H9 (cell line): ENCODE measurements around the gene VEGFC. TPM values are rescaled to one million over a fixed set of nuclear protein-coding genes. Genes with fewer than 3 reads are reported as not detected.

Experiments used
- DNase-seq: peaks from one replicate; pipeline ENCODE4 v3.0.0-alpha.2; 2017
- H2AFZ ChIP-seq: one replicate; pipeline ENCODE4 v1.6.1; 2013; ENCODE audit warnings: mild to moderate bottlenecking, low read length, control low read depth, moderate library complexity
- H2AK5ac ChIP-seq: 2 replicates; pipeline ENCODE4 v1.6.1; 2013; ENCODE audit warnings: low read length, control low read depth, mixed read lengths; ENCODE audit not compliant: insufficient read length
- H2BK120ac ChIP-seq: one replicate; pipeline ENCODE4 v1.6.1; 2013; ENCODE audit warnings: low read depth, mild to moderate bottlenecking, low read length, control low read depth, inconsistent platforms; ENCODE audit not compliant: poor library complexity, severe bottlenecking
- H2BK12ac ChIP-seq: 2 replicates; pipeline ENCODE4 v1.6.1; 2013; ENCODE audit warnings: low read length, control low read depth, mixed read lengths, low read depth; ENCODE audit not compliant: insufficient read length
- H2BK15ac ChIP-seq: 2 replicates; pipeline ENCODE4 v1.6.1; 2013; ENCODE audit warnings: low read depth, low read length, control low read depth
- H2BK20ac ChIP-seq: one replicate; pipeline ENCODE4 v1.6.1; 2013; ENCODE audit warnings: low read depth, mild to moderate bottlenecking, low read length, control low read depth, inconsistent platforms; ENCODE audit not compliant: poor library complexity, severe bottlenecking
- H2BK5ac ChIP-seq: 2 replicates; pipeline ENCODE4 v1.6.1; 2013; ENCODE audit warnings: low read length, control low read depth, mixed read lengths; ENCODE audit not compliant: insufficient read length
- H3K14ac ChIP-seq: 2 replicates; pipeline ENCODE4 v1.6.1; 2013; ENCODE audit warnings: low read length, control low read depth; ENCODE audit not compliant: insufficient read depth
- H3K18ac ChIP-seq: 2 replicates; pipeline ENCODE4 v1.6.1; 2013; ENCODE audit warnings: low read depth, mild to moderate bottlenecking, mixed read lengths, low read length, control low read depth; ENCODE audit not compliant: insufficient read length
- H3K23ac ChIP-seq: 2 replicates; pipeline ENCODE4 v1.6.1; 2013; ENCODE audit warnings: low read length, control low read depth, mixed read lengths, low read depth; ENCODE audit not compliant: insufficient read length
- H3K23me2 ChIP-seq: 2 replicates; pipeline ENCODE4 v1.6.1; 2013; ENCODE audit warnings: low read depth, mild to moderate bottlenecking, mixed read lengths, low read length, control low read depth; ENCODE audit not compliant: insufficient read length, poor library complexity, severe bottlenecking
- H3K27ac ChIP-seq: 2 replicates; pipeline ENCODE4 v1.5.1; 2013; ENCODE audit warnings: low read length, control low read depth, mixed read lengths, low read depth; ENCODE audit not compliant: insufficient read length
- H3K27me3 ChIP-seq: 2 replicates; pipeline ENCODE4 v1.6.1; 2013; ENCODE audit warnings: low read length, control low read depth, inconsistent platforms; ENCODE audit not compliant: insufficient read depth
- H3K4ac ChIP-seq: 2 replicates; pipeline ENCODE4 v1.6.1; 2013; ENCODE audit warnings: low read depth, mild to moderate bottlenecking, control low read depth, inconsistent platforms, low read length, moderate library complexity
- H3K4me1 ChIP-seq: 2 replicates; pipeline ENCODE4 v1.6.1; 2013; ENCODE audit warnings: low read length, control low read depth, inconsistent platforms; ENCODE audit not compliant: insufficient read depth
- H3K4me2 ChIP-seq: 2 replicates; pipeline ENCODE4 v1.6.1; 2013; ENCODE audit warnings: low read length, control low read depth, mixed read lengths; ENCODE audit not compliant: insufficient read length, insufficient read depth
- H3K56ac ChIP-seq: 2 replicates; pipeline ENCODE4 v1.6.1; 2013; ENCODE audit warnings: low read depth, mild to moderate bottlenecking, mixed read lengths, low read length, control low read depth; ENCODE audit not compliant: insufficient read length
- H3K79me1 ChIP-seq: 2 replicates; pipeline ENCODE4 v1.6.1; 2013; ENCODE audit warnings: low read depth, mild to moderate bottlenecking, moderate library complexity, low read length, control low read depth, inconsistent platforms; ENCODE audit not compliant: insufficient read depth, poor library complexity, severe bottlenecking
- H3K79me2 ChIP-seq: 2 replicates; pipeline ENCODE4 v1.6.1; 2013; ENCODE audit warnings: low read length, control low read depth, inconsistent platforms; ENCODE audit not compliant: insufficient read depth
- H3K9ac ChIP-seq: 2 replicates; pipeline ENCODE4 v1.6.1; 2013; ENCODE audit warnings: low read length, control low read depth, mixed read lengths; ENCODE audit not compliant: insufficient read length; ENCODE audit errors: extremely low read depth
- H3K9me3 ChIP-seq: one replicate; pipeline ENCODE4 v1.6.1; 2013; ENCODE audit warnings: low read depth, low read length, inconsistent platforms; ENCODE audit not compliant: control insufficient read depth
- H3T11ph ChIP-seq: one replicate; pipeline ENCODE4 v1.6.1; 2013; ENCODE audit warnings: mild to moderate bottlenecking, low read length, control low read depth, inconsistent platforms
- H4K20me1 ChIP-seq: one replicate; pipeline ENCODE4 v1.6.1; 2013; ENCODE audit not compliant: control insufficient read depth, insufficient read length, insufficient read depth
- H4K5ac ChIP-seq: 2 replicates; pipeline ENCODE4 v1.6.1; 2013; ENCODE audit warnings: low read depth, mild to moderate bottlenecking, mixed read lengths, low read length, control low read depth; ENCODE audit not compliant: insufficient read length
- H4K8ac ChIP-seq: replicated peaks from 2 replicates; pipeline ENCODE4 v1.6.1; 2013; ENCODE audit warnings: low read length, control low read depth, mixed read lengths, low read depth; ENCODE audit not compliant: insufficient read length
- H4K91ac ChIP-seq: 2 replicates; pipeline ENCODE4 v1.6.1; 2013; ENCODE audit warnings: low read depth, mild to moderate bottlenecking, moderate library complexity, mixed read lengths, low read length, control low read depth; ENCODE audit not compliant: insufficient read length
- H3K27ac Mint-ChIP-seq, 3 experiments: 2 replicates in 2 of 3; 3 replicates in 1 of 3; pipeline ENCODE4 v1.8.0; 2020 to 2021; ENCODE audit warnings: mixed read lengths in 3 of 3, mild to moderate bottlenecking in 1 of 3, moderate library complexity in 1 of 3
- H3K27me3 Mint-ChIP-seq: 2 replicates; pipeline ENCODE4 v1.8.0; 2021; ENCODE audit warnings: low read depth, mild to moderate bottlenecking, moderate library complexity, mixed read lengths
- H3K36me3 Mint-ChIP-seq, 3 experiments: 2 replicates in 2 of 3; 3 replicates in 1 of 3; pipeline ENCODE4 v1.8.0; 2020 to 2021; ENCODE audit warnings: low read depth in 3 of 3, mixed read lengths in 3 of 3; ENCODE audit not compliant: insufficient read depth in 1 of 3
- H3K4me1 Mint-ChIP-seq, 2 experiments: 2 replicates each; pipeline ENCODE4 v1.8.0; 2020; ENCODE audit warnings: mixed read lengths in 2 of 2
- H3K4me3 Mint-ChIP-seq, 2 experiments: 2 replicates in 1 of 2; 3 replicates in 1 of 2; pipeline ENCODE4 v1.8.0; 2020 to 2021; ENCODE audit warnings: mild to moderate bottlenecking in 2 of 2, mixed read lengths in 2 of 2, moderate library complexity in 1 of 2
- H3K9me3 Mint-ChIP-seq, 2 experiments: 2 replicates in 1 of 2; 3 replicates in 1 of 2; pipeline ENCODE4 v1.8.0; 2020; ENCODE audit warnings: mild to moderate bottlenecking in 2 of 2, mixed read lengths in 2 of 2, moderate library complexity in 1 of 2
- WGBS: extraction: QIAGEN DNeasy Blood & Tissue Kit; methylation state at CpG from one replicate; pipeline ENCODE4 v1.1.7; 2013; ENCODE audit warnings: missing lambda C conversion rate, low lambda C conversion rate, mixed read lengths; ENCODE audit not compliant: insufficient read length; ENCODE audit errors: extremely low coverage; 5-methylcytosine and 5-hydroxymethylcytosine counted together
- total RNA-seq: library from RNA; stranded (reverse); gene quantifications from 2 replicates; pipeline ENCODE4 v1.2.1, GENCODE V29; 2021
- TF ChIP-seq, protein P1 (sequence below): fragments of 200-600 bp; sonication (generic); conservative IDR thresholded peaks from 3 replicates; pipeline ENCODE4 v1.8.0; 2021; ENCODE audit warnings: antibody characterized with exemption, mild to moderate bottlenecking

Gene VEGFC
- total RNA-seq, 1 experiment from 2014 or later: 0.46 TPM

DNA sequence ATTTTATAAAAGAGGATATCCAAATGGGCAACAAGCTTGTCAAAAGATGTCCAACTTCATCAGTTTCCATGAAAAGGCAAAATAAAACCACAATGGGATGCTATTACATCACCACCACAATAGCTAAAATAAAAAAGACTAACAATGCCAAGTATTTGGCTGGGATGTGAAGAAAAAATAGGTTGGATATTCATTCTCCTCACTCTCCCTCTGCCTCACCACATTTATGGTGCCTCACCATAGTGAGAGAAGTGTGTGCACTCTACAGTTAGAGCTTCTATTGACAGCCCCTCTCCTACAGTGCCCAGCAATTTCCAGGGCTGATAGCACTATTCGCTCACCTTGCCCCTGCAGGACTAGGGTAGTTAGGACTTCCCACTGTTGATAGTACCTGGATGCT lies 25.5 kb downstream of the VEGFC start:
- H3K23me2 ChIP-seq: no peaks in the 10 kb centered on the region
- H3K18ac ChIP-seq: no peak overlapping the region
- H4K91ac ChIP-seq: no peak overlapping the region
- no peaks in the 10 kb centered on the region for H3K79me1 ChIP-seq
- peaks cover 2 to 3% of the 10 kb centered on the region in 2 experiments; a peak in 2 of 5 replicates for H3K9me3 Mint-ChIP-seq
- no peaks in the 10 kb centered on the region for H3K4me1 ChIP-seq
- no peak overlapping the region for H2BK120ac ChIP-seq
- peaks cover 8 to 9% of the 10 kb centered on the region in 2 experiments for H3K4me1 Mint-ChIP-seq
- no peak for DNase-seq
- H3T11ph ChIP-seq: no peak overlapping the region
- no peak overlapping the region for H4K8ac ChIP-seq
- H3K27me3 Mint-ChIP-seq: peaks cover 2% of the 10 kb centered on the region; the same call in 1 of the 2 replicates
- H2BK12ac ChIP-seq: no peak overlapping the region
- TF ChIP-seq, protein P1, sequence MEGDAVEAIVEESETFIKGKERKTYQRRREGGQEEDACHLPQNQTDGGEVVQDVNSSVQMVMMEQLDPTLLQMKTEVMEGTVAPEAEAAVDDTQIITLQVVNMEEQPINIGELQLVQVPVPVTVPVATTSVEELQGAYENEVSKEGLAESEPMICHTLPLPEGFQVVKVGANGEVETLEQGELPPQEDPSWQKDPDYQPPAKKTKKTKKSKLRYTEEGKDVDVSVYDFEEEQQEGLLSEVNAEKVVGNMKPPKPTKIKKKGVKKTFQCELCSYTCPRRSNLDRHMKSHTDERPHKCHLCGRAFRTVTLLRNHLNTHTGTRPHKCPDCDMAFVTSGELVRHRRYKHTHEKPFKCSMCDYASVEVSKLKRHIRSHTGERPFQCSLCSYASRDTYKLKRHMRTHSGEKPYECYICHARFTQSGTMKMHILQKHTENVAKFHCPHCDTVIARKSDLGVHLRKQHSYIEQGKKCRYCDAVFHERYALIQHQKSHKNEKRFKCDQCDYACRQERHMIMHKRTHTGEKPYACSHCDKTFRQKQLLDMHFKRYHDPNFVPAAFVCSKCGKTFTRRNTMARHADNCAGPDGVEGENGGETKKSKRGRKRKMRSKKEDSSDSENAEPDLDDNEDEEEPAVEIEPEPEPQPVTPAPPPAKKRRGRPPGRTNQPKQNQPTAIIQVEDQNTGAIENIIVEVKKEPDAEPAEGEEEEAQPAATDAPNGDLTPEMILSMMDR: no peak
- no peak overlapping the region for H2BK20ac ChIP-seq
- peaks cover 0 to 5% (median 0%) of the 10 kb centered on the region in 3 experiments; a peak in 3 of 7 replicates for H3K36me3 Mint-ChIP-seq
- no peak overlapping the region for H3K23ac ChIP-seq
- no CpG with 5 or more reads among the region's 1 CpG for WGBS
- H2AFZ ChIP-seq: no peak overlapping the region
- H3K27ac Mint-ChIP-seq: no peak overlapping the region
- no peak overlapping the region for H3K14ac ChIP-seq
- no peaks in the 10 kb centered on the region for H3K9me3 ChIP-seq
- H2BK15ac ChIP-seq: no peak overlapping the region
- no peak overlapping the region for H3K4me2 ChIP-seq
- no peak overlapping the region for H2BK5ac ChIP-seq
- H3K56ac ChIP-seq: no peak overlapping the region
- H4K5ac ChIP-seq: no peak overlapping the region
- no peak overlapping the region for H3K4me3 Mint-ChIP-seq
- no peak overlapping the region for H3K27ac ChIP-seq
- no peaks in the 10 kb centered on the region for H3K79me2 ChIP-seq
- no peak overlapping the region for H2AK5ac ChIP-seq
- no peak overlapping the region for H3K4ac ChIP-seq
- no peaks in the 10 kb centered on the region for H3K27me3 ChIP-seq
- H4K20me1 ChIP-seq: no peaks in the 10 kb centered on the region
- no peak overlapping the region for H3K9ac ChIP-seq
